Measurements from ENCODE around the gene DSG3. TPM values are rescaled to one million over a fixed set of nuclear protein-coding genes. Genes with fewer than 3 reads are reported as not detected.
A peak's percentile ranks its signal among the peaks of the same experiment; 100 is the strongest.

DSG3 gene
- total and polyA plus RNA-seq, 8 donors: not detected

- intact Hi-C loops (cut with DNase I): no loop called here
- Histone ChIP-seq H3K9me3 (no peaks in the 10 kb centered on the region), H3K4me3 (no peak overlapping the region), H3K27ac (no peak overlapping the region), H3K4me1 (no peaks in the 10 kb centered on the region), H3K27me3 (no peaks in the 10 kb centered on the region), H3K36me3 (no peaks in the 10 kb centered on the region)
- no peak for DNase-seq
- ATAC-seq: peak; percentile 76
- peak; percentile 27 to 37 for TF ChIP-seq CTCF (IDR thresholded peaks at IDR 0.05)
These were observed 23.1 kb upstream of the DSG3 start for GRCh38 chr18:31424383-31424988.

GRCh38 chr18:31426021-31426420 lies 21.5 kb upstream of the DSG3 start:
- DNase-seq: no peak
- Histone ChIP-seq H3K27me3 (no peaks in the 10 kb centered on the region), H3K4me1 (no peaks in the 10 kb centered on the region), H3K4me3 (no peak overlapping the region), H3K9me3 (no peaks in the 10 kb centered on the region), H3K27ac (no peak overlapping the region), H3K36me3 (no peaks in the 10 kb centered on the region)
- no peak for ATAC-seq
- TF ChIP-seq CTCF (IDR thresholded peaks at IDR 0.05): no peak
- intact Hi-C loops (cut with DNase I): no loop called here

- H3K27ac ChIP-seq: no peak overlapping the region
- H3K4me3 ChIP-seq: no peak overlapping the region
- no peaks in the 10 kb centered on the region for H3K9me3 ChIP-seq
- H3K36me3 ChIP-seq: no peaks in the 10 kb centered on the region
- no peak for ATAC-seq
- DNase-seq: no peak
- no peak for TF ChIP-seq CTCF (IDR thresholded peaks at IDR 0.05)
- no peaks in the 10 kb centered on the region for H3K27me3 ChIP-seq
- H3K4me1 ChIP-seq: no peaks in the 10 kb centered on the region
- intact Hi-C loops (cut with DNase I): no loop called here
These were observed 20.6 kb upstream of the DSG3 start for GRCh38 chr18:31426871-31427406.

- Histone ChIP-seq H3K27ac (no peak overlapping the region), H3K4me1 (no peaks in the 10 kb centered on the region), H3K36me3 (no peaks in the 10 kb centered on the region), H3K9me3 (no peaks in the 10 kb centered on the region), H3K4me3 (no peak overlapping the region), H3K27me3 (no peaks in the 10 kb centered on the region)
- ATAC-seq (no peak), DNase-seq (no peak)
- no peak for TF ChIP-seq CTCF (IDR thresholded peaks at IDR 0.05)
- intact Hi-C loops (cut with DNase I): no loop called here
These were observed 19.3 kb upstream of the DSG3 start for GRCh38 chr18:31428211-31428610.

GRCh38 chr18:31429623-31430022 lies 17.9 kb upstream of the DSG3 start:
- no peak for TF ChIP-seq CTCF (IDR thresholded peaks at IDR 0.05)
- no peaks in the 10 kb centered on the region for H3K4me1 ChIP-seq
- H3K36me3 ChIP-seq: no peaks in the 10 kb centered on the region
- no peak for ATAC-seq
- H3K27ac ChIP-seq: no peak overlapping the region
- no peaks in the 10 kb centered on the region for H3K9me3 ChIP-seq
- DNase-seq: no peak
- H3K27me3 ChIP-seq: no peaks in the 10 kb centered on the region
- intact Hi-C loops (cut with DNase I): no loop called here
- no peak overlapping the region for H3K4me3 ChIP-seq

All from left lung (tissue), 10 donors.